Measurements from ENCODE around the gene SDF2L1.
"Not testable (repeated sequence)": the region's sequence is repeated elsewhere in the genome, so short reads cannot be mapped to it uniquely, and the experiment has no call there.

Gene SDF2L1

DNA sequence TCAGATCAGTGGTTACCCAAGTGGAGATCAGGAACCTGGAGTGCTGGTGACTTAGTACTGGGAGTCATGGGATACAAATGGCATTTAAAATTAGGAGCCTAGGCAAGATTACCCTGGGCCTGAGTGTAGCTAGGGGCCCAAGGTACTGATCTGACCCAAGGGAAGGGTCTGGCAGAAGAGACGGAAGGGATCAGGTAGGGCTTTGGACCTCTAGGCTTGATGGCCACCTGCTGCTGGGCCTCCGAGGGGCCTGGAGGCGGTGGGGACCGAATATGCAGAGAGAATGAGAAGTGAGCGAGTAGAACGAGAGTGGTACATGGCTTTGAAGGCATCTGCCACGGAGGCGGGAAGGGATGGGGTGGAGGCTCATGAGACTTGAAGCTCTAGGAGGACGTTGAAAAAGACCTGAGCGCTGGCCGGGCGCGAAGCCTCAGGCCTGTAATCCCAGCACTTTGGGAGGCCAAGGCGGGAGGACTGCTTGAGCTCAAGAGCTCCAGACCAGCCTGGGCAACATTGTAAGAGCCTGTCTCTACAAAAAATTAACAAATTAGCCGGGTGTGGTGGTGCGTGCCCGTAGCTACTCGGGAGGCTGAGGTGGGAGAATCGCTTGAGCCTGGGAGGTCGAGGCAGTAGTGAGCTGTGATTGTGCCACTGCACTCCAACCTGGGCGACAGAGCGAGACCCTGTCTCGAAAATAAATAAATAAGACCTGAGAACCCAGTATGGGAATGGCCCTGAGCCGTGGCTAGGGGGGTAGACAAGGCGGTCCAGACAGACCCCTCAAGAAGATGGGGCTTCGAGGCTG, 23.1 kb downstream of the SDF2L1 start:
- no peak for DNase-seq

DNA sequence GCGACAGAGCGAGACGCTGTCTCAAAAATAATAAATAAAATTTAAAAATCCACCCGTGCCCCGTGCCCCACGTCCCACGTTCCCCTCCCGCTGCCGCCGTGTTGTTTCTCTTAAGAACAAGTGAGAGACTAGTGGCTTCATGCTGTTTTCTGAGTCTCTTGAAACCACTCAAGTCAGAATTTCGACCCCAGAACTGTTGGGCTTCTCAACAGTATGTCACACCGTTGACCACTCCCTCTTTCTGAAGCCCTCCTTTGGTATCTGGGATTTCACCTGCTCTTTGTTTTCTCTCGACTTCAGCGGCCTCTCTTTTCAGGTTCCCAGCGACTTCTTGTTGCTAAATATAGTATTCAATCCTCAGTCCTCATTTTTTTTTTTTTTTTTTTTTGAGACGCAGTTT, 24.7 kb downstream of the SDF2L1 start:
- no peak for DNase-seq

DNA sequence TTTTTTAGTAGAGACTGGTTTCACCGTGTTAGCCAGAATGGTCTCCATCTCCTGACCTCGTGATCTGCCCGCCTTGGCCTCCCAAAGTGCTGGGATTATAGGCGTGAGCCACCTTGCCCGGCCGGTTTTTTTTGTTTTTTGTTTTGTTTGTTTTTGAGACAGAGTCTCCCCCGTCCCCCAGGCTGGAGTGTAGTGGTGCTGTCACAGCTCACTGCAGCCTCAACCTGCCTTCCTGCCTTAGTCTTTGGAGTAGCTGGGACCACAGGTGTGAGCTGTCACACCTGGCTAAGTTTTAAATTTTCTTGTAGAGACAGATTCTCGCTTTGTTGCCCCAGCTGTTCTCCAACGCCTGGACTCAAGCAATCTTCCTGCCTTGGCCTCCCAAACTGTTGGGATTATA, 26.9 kb downstream of the SDF2L1 start:
- DNase-seq, result no peak

DNA sequence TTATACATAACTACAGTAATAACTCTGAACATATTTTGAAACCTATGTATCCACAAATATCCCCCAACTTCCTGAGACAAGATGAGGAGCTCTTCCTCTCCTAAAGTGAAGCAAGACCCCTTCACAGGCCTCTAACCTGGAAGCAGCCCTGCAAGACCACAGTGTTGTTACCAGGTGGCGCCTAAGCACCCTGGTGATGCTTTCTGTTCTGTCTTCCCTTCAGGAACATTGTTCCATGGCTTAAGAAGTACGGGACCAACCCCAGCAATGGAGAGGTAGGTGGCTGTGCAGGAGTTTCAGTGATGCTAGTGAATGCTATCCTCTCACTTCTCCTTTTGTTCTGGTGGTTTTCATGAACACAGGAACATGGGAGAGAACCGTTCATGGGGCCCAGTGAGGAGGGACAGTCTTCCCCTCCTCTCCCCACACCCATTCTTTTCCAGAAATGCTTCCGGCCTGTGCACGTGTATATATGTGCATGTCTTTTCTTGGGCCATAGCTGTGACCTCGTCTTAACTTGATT, 30.1 kb downstream of the SDF2L1 start:
- DNase-seq, result no peak

DNA sequence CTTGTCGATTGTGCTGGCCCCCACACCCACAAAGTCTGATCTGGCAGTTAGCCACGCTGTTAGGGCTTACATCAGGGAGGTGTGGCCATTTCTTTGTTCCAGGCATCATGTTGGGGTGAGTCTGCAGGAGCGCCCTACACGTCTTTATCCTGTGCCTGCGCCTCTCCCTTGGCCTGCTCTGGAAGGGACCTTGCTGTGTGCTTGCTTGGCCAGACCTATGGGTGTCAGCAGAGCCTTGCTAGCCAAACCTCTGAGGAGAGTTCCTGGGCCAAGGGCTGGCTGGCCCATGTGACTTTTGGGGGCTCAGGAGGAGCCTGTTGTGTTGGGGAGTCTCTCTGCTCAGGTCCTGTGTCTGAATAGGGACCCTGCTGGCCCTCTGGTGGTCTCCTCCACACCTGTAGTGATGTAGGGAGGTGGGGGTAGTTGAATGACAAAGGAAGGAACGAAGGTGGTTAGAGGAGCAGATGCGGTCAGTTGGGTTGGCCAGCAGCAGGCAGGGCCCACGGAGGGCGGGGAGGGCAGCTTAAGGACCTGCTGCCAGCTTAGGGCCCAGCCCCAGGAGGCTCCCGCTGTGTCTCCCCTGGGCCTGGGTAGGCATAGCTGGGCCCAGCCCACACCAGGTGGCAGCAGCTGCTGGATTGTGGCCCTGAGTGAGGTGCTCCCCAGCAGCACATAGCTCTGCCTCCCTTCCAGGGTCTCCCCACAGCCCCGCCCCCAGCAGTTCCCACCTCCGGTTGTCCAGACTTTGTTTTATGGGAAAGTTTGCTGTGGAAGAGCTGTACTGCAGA, 31.6 kb downstream of the SDF2L1 start:
- DNase-seq, result no peak

DNA sequence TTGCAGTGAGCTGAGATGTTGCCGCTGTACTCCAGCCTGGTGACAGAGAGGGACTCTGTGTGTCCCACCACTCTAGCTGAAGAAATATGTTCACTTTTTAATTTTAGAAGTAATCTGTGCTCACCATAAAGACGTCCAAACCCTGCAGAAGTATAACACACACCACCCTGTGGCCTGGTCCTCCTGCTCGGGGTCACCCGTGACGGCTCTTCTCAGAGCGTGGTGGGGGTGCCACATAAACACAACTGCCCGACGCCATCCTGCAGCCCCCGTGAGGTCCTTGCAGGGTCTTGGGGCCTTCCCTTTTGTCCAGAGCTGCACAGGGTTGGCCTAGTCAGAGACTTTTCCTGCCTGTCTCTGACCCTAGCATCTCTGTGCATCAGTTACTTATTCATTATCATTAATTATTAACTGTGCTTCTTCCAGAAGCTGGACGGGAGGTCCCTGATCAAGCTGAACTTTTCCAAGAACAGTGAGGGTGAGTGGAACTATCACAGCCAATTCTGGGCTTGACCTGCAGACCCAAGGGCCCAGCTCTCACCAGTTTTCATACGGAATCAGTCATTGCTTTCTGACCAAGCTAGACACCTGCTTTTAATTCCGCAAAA, 32.6 kb downstream of the SDF2L1 start:
- DNase-seq, result no peak

DNA sequence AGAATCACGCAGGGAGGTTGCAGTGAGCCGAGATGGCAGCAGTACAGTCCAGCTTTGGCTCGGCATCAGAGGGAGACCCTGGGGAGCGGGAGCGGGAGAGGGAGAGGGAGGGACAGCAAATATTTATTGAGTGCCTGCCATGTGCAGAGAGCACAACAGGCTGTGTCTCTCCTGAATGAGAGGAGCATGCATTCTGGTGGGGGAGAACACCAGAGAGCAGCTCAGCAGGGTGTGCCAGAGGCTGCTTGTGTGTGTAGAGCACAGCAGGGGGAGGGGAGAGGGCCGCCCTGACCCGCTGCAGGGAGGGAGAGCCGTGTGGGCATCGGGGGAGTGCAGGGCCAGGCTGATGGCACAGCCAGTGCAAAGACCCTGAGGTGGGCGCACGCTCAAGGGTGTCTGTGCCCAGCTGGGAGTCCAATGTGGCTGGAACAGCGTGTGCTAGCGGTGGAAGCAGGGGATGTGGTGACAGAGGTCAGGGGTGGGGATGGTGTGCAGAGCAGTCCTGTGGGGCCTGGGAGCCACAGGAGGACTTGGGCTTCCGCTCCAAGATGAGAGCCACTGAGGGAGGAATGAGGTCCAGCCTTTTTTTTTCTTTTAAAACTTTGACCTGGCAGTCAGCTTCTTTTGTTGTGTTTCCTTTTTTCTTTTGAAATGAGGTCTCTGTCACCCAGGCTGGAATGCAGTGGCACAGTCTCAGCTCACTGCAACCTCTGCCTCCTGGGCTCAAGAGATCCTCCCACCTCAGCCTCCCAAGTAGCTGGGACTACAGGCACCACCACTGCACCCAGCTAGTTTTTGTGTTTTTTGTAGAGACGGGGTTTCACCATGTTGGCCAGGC, 35.7 kb downstream of the SDF2L1 start:
- DNase-seq, result no peak

DNA sequence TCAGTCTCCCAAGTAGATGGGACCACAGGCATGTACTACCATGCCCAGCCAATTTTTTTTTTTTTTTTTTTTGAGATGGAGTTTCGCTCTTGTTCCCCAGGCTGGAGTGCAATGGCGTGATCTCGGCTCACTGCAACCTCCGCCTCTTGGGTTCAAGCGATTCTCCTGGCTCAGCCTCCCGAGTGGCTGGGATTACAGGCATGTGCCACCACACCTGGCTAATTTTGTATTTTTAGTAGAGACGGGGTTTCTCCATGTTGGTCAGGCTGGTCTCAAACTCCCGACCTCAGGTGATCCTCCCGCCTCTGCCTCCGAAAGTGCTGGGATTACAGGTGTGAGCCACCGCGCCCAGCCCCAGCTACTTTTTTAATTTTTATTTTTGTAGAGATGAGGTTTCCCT, 36.7 kb downstream of the SDF2L1 start:
- not testable (repeated sequence) for DNase-seq

DNA sequence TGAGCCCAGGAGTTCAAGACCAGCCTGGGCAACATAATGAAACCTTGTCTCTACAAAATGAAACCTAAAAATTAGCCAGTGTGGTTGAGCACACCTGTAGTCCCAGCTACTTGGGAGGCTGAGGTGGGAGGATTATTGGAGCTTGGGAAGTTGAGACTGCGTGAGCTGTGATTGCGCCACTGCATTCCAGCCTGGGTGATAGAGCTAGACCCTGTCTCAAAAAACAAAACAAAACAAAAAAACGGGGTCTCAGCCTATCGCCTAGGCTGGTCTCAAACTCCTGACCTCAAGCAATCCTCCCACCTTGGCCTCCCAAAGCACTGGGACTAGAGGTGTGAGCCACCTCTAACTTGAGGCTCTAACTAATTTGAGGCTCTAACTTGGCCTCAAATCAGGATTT, 37.3 kb downstream of the SDF2L1 start:
- DNase-seq, result no peak

DNA sequence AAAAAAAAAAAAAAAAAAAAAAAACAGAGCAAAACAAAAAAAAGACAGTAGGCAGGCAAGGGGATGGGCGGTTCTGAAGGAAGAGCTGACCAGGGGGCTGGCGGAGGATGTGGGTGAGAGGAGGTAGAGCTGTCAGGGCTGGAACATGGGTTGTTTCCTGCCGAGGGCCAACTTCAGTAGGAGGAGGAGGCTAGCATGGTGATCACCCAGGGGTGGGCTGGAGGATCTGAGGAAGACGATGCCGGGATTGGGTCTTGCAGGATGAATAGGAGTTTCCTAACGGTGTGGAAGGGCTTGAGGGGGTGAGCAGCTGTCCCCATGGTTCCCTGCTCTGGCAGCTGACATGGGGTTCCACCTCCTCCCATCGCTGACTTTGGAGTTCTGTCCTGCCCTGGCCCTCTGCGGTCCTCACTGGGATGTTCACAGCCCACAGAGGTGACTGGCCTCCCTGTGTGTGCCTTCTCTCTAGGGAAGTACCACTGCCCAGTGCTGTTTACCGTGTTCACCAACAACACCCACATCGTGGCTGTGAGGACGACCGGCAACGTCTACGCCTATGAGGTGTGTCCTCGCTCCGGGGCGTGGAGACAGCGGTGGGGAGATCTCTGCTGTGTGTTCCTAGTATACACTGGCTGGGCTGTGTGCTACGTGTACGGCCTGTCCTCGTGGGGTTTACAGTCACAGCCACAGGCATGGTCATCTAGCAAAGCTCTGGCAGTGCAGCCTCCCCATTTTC, 38.9 kb downstream of the SDF2L1 start:
- no peak for DNase-seq

DNA sequence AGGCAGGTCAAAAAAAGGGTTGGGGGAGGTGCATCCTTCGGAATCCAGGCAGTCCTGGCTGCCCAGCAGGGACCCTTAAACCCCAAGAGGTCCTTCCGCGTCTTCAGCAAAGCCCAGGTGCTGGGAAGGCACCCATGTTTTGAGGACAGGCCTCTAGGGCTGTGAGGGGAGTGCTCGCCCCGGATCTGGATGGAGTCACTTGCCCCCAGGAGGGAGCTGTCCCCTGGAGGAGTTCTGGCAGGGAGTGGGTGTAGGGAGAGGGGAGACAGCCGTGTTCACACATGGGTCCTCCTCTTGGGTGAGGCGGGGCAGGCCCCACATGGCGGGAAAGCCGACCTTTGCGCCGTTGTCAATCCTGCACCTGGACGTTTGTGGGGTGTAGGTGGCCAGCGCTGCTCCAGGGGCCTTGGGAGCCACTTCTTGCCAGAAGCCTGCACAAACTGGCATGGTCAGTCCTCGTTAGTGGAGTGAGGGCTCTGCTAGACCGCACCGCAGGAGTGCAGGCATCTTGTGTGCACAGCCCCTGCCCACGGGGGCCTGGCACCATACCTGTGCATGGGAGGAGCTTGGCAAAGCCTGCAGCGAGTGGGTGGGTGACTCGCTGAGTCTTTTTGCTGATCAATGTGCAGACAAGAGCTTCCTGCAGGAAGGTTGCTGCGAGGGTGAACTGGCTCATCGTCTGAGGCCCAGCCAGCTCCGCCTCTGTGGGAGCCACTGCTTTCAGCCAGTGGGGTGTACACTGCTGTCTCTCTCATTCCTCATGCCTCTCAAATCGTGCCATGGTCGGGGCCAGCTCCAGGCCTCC, 39.7 kb downstream of the SDF2L1 start:
- DNase-seq, result no peak

DNA sequence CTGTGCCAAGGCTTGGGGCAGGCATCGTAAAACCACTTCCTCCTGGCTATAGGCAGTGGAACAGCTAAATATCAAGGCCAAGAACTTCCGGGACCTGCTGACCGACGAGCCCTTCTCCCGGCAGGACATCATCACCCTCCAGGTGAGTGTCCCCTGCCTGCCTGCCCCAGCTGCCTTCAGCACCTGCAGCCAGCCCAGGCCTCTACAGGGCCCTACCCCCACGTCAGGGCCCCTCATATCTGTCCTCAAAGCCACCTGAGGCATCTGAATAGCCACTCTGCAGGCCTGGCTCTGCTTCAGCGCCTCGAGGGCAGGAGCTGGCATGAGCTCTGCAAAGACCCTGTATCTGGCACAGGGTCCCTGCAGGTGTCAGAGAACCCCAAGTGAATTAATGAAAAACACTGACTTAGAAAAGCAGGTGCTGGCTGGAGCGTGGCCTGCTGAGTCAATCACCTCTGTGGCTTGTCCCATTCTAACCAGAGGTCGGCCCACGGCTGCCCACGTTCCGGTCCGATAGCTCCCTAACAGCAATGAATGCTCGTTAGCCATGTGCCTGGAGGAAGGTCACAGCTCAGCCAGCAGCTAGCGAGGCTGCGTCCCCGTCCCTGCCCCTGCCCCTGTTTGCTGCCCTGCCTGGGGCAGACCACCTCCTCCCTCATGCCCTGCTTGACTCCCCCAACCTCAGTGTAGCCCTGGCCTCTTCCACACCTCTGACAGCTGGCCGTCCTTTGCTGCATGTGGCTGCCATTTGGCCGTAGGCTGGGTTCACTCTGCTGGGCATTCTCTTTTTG, 40.5 kb downstream of the SDF2L1 start:
- no peak for DNase-seq

DNA sequence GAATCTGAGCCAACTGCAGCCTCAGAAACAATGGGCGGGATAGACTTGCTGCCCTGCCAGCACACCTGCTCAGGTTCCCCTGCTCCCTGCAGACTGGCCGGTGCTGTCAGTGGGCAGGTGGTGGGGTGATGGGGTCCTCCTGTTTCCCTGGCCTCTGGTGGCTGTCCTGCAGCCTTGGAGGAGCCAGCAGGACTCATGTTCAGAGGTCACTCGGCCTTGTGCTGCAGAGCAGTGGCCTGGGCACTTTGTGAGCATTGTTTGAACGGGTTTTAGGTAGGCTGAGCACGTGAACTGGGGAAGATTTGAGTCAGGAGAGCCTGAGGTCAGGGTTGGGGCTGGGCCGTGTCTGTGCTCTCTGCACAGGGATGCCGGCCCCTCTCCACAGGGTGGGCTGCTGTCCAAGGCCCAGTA, 41.3 kb downstream of the SDF2L1 start:
- no peak for DNase-seq

DNA sequence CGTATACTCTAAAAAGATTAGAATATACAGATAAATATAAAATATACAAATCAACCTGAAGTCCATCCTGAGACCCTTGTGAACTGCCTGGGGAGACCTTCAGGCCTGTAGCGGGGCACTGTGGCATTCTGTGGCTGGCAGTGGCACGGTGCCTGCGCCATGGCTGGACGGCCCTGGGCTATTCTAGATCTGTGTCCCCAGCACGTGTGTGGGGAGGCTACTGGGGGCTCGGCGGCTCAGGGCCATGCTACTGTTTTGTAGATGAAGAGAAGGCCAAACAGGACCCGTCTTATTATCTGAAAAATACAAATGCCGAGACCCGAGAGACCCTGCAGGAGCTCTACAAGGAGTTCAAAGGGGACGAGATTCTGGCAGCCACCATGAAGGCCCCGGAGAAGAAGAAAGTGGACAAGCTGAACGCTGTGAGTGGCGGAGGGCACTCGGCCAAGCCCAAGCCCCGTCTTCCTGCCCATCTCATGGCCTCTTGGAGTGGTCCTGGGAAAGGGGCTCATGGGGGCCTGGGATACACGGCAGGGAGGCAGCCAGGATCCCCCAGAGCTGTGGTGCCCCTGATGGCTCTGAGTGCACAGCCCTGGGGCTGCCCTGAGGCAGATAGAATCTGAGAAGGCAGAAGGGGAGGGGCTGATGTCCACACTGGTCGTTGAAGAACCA, 42.5 kb downstream of the SDF2L1 start:
- DNase-seq, result no peak

DNA sequence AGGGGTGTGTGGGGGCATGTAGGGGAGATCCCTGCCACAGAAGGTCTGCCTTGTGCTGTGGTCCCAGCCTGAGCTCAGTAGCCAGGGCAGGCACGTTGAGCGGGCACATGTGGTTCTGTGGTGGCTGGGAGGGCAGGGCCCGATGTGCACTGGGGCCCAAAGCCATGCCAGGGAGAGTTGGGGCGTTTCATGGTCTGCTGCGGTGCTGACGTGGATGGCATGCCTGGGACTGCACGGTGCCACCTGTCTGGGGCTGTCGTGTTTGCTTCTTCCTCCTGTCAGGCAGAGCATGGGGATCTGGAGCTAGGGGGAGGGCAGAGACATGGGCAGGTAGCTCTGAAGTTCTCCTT, 43.0 kb downstream of the SDF2L1 start:
- no peak for DNase-seq

DNA sequence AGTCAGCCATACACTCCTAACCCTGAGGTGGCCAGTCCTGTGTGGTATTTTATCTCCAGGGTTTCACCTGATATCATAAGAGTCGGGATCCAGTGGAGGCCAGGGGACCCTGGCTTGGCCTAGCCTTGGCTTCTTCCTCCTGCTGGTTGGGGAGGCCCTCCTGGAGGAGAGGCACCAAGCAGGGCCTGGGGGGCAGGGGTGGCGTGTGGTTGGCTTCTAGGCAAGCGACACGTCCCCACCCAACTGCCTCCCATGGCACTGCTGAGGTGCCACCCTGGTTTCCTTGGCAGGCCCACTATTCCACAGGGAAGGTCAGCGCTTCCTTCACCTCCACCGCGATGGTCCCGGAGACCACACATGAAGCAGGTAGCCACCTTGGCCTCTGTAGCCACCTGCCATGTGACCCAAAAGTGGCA, 44.1 kb downstream of the SDF2L1 start:
- no peak for DNase-seq

DNA sequence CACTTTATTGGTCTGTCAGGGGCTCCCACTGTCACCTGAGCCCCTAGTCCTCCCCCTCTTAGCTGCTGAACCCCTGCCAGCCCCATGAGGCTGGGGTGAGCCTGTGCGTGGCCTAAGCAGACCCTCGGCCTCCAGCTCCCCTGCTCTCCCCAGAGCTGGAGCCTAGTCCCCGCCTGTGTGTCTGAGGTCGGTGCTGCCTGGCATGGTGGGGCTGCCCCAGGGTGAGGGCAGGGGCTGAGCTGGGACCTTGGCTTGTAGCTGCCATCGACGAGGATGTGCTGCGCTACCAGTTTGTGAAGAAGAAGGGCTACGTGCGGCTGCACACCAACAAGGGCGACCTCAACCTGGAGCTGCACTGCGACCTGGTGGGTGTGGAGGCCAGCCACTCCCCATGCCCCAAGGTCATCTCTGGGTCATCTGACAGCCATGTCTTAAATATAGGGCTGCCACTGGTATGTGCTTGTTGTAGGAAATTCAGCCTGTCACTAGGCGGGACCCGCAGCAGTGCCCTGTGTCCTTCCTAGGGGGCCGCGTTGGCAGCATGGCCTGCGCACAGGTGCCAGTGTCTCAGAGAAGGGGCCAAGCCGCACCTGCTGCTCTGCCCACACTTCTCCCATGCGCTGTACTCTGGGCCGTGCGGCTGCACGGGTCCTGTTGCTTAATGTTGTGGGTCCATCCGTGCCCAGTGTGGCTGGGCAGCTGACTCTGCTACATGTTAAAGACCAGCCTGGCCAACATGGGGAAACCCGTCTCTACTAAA, 44.7 kb downstream of the SDF2L1 start:
- DNase-seq, result no peak

DNA sequence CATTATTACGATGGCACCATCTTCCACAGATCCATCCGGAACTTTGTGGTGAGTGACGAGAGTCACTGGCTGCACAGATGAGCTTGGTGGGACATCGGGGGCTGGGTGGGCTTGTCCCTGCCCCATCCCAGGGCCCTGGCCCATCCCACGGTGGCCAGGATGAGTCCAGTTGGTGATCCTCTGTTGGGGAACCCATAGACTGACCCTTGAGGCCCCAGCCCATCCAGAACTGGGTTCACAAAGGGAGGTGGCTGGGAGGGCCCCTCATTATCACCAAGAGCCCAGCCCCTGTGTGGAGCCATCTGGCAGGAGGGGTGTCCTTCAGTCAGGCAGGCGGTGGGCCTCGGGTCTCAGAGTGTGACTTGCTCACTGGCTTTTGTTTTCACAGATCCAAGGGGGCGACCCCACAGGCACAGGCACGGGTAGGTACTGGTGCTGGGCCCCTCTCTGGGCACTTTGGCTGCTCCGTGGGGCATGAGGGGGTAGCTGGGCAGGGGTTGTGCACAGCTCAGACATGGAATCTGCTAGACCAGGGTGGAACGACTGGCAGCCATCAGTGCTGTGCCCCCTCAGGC, 45.7 kb downstream of the SDF2L1 start:
- DNase-seq, result no peak

DNA sequence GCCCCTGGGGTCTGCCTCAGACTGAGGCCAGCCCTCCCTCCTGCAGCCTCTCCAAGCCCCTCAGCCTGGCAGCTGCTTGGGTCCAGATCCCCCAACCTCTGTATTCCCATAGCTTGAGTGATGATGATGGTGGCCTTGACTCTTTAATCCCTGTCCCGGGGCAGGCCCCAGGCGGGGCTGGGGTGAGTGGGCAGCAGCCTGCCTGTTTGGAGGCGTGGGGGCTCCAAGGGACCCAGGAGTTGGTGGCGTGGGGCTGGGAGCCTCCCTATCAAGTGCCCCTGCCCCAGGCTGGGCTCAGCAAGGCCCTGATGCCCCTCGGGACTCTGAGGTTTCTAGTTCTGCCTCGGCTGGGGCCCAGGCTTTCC, 46.2 kb downstream of the SDF2L1 start:
- DNase-seq, result no peak

Measured in NCI-H226 (cell line).